SIG-M5 treated with dmso at 0.1 percent for 504 hours (cell line): Measurements from ENCODE around the gene TSPYL6.
A peak's percentile ranks its signal among the peaks of the same experiment; 100 is the strongest.

Source experiments
- DNase-seq: peaks from one replicate; lab custom pipeline; 2025; ENCODE audit not compliant: unreplicated experiment; lab: John Stamatoyannopoulos, UW

Gene TSPYL6

DNA sequence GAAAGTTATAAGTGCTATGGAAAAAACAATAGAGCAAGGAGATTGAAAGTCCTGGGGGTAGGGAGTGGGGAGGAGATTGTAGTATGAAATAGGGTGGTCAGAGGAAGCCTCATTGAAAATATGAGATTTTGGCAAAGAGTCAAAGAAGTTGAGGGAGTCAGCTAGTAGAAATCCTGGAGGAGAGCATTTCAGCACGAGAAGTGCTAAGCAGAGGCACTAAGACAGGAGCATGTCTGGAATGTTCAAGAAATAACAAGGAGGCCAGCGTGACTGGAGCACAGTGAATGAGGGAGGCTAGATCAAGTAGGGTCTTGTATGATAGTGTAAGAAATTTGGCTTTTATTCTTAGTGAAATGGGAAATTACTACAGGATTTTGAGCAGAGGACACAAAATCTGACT is 2.1 kb upstream of the TSPYL6 start:
- no peak for DNase-seq

DNA sequence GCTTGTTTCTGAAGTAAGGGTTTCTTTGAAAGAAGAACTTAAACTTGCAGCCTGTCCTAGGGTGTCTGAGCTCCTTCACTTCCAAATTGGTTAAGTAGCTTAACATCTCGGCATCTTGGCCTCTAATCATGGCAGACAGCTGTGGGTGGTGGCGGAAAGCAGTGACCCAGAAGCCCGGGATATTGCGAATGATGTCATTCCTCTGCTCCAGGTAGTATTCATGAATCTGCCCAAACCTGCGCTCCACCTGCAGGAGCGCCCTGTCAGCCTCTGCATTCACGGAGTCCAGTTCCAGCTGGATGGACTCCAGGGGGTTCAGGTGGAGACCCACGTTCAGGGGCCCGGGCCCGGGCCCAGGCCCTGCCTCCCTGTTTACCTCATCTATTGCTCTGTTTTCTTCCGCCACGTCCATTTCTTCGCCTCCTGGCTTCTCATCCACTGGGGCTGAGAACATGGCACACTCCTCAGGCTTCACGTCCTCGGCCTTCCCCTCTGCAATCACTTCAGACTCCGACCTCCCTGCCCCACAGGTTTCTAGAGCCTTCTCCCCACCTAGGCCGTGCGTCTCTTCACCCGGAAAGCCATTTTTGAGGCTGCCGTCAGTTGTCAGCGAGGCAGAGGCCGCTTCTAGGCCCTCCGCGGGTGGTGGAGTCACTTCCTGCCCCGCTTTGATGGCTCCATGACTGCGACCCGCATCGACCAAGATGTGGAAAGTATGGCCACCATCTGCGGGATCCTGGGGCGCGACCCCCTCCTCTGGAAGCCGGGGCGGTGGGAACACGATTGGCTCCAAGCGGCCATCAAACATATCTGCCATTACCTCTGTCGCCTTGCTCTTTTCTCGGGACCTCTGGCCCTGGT is 569 bp downstream of the TSPYL6 start:
- DNase-seq = no peak

DNA sequence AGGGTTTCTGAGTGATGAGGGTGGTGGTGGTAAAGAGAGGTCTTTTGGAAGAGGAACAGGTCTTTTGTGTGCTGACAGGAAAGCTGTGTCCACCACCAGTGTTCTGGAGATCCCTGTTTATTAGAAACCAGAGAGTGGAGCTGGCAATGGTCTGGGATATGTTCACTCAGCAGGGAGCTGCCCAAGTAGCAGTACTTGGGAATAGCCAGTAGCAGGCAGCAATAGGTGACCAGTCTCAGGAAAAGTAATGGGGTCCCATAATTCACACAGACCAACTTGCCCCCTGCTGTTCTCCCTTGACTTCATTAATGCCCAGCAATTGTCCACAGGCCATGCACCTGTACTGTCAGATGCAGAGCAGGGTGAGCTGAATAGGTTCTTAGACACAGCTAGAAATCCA is 1.8 kb downstream of the TSPYL6 start:
- DNase-seq = no peak

DNA sequence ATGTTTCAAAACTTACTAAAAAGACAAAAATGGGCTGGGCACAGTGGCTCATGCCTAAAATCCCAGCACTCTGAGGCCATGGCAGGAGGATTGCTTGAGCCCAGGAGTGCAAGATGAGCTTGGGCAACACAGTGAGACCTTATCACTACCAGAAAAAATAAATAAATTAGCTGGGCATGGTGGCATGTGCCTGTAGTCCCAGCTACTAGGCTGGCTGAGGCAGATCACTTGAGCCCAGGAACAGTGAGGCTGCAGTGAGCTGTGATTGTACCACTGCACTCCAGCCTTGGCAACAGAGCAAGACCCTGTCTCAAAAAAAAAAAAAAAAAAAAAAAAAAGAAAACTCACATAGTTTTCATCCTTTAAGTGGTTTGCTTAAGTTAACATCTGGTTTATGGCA is 6.4 kb downstream of the TSPYL6 start:
- DNase-seq = no peak

DNA sequence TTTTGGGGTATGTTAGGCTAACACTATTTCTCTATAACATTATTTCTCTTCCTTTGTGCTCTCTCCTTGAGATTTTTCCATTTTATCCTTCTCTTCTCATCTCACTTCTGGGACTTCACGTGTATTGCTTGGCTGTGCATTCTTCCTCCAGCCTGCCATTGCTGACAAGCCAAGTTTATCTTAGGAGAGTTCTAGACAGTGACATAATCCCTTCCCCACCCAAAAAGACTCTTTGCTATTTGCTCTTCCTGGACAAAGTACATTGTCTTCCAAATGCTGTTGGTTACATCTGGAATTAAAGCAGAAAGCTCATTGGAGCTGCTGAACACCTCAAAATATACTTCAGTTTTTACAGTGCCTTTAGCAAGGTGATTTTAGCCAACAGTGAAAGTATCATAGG is 8.9 kb downstream of the TSPYL6 start:
- DNase-seq = no peak

DNA sequence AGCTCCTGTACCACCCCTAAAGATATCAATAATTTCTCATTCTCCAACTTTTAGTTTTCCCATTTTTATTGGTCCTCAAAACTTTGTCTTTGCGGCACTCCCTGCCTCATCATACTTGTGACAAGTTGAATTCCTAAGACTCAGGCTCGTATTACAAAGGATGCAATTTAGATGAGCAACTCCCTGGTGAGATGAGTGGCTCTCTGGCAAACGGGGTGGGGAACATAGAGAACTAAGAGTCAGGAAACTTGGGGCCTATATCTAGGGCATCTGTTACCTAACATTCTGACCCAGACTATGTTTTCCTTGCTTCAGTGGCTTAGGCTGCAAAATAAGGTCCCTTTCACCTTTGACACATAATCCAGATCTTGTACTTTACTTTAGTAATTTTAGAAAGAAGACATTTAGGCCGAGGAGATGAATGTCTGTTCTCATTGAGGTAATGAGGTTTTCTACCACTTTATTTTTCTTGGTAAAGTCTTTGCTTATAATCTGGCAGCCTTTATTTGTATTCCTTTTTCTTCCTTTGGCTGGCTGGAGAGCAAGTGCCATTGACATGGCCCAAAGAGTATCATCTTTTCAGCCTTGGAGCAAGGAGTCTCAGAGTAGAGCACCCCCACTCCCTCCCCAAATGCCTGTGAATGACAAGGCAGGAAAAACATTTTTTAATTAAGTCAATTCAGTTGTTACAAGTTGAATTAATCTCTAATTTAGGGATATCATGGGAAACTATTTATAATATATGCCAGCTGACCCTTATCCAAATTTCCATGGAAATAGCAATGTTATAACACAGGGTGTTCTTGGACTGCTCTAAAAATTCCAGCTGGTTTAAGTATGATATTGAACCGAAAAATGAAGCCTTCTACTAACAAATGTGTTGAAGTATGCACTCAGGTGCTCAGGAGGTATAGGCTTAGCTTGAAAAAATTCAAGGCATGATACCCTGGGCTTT is 15.2 kb downstream of the TSPYL6 start:
- no peak for DNase-seq

DNA sequence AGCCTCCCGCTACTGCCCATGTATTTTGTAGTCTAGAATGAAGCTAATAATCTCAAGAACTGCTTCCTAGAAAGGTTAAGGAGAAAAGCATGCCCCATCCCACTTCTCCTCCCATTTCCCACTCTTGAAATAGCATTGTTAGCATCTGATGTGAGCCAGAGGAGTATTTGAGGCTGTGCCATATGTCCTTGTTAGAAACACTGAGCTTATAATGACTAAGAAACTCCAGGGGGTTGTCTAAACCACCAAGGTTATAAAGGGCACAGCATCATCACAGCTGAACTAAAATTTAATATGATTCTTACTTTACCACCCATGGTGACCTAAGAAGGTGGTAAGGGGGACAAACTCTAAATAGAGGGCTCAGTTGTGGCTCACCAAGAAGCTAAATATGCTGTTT is 16.6 kb downstream of the TSPYL6 start:
- DNase-seq = no peak

DNA sequence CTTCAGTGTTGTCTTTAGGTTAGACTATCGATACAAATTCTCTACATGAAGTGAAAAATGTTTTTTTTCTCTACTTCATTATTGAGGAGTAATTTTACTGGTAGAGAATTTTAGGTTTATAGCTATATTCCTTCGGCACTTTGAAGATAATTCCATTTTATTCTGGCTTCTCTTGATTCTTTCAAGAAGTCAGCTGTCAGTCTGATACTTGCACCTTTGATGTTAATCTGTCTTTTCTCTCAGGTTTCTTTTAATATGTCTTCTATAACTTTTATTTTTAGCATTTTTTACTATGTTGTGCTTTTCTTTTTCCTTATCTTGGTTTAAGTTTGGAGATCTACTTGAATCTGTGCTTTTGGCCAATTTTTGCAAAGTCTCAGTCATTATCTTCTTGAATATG is 18.6 kb downstream of the TSPYL6 start:
- DNase-seq = no peak

DNA sequence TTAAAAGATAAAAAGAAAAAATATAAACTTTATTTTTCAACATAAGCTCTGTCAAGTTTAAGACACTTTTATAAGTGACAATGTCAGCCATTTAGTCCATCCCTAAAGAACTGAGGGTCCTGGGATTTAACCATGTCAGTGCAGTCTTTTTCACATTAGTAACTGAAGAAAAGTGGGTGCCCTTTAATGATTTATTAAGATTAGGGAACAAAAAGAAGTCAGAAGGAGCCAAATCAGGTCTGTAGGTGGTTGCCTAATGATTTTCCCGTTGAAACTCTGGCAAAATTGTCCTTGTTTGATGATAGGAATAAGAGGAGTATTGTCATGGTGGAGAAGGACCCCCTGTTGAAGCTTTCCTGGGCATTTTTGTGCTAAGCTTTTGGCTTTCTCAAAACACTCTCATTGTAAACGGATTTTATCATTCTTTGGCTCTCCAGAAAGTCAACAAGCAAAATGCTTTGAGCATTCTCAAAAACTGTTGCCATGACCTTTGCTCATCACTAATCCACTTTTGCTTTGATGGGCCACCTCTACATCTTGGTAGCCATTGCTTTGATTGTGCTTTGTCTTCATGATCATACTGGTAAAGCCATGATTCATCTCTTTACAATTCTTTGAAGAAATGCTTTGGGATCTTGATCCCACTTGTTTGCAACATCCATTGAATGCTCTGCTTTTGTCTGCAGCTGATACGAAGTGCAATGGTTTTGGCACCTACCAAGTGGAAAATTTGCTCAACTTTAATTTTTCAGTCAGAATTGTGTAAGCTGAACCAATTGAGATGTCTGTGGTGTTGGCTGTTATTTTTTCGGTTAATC is 22.0 kb downstream of the TSPYL6 start:
- DNase-seq = no peak

DNA sequence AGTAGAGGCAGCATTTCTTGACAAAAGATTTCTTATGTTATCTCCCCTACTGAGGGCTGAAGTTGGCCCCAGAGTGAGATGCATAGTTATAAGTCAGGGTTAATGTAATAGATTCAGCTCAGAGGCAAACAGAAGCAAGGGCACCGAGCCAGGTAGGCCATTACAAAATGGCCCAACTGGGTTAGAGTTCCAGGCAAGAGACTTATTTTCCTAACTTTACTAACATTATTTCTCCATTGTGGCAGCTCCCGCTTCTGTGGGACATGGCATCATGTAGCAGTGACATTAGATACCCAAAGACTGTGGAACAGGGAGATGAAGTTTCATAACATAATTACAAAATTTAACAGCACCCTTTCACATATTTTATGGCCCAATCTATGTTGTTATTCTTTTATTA is 27.1 kb downstream of the TSPYL6 start:
- DNase-seq = no peak

DNA sequence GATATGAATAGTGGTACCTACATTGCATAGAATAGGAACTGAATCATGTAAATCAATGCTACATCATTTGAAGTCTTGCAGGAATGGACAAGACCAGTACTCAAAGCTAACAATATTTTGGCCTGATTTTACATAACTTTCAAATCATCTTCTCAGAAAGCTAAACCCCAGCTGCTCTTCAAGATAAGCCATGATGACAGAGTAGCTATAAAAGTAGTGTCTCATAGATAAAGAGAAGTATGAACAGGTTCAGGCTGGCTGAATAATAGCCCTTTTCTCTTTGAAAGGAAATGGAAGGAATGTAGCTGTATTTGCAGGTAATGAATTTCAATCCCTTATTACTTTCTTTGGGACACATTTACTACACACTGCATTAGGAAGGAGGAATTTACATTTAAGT is 28.2 kb downstream of the TSPYL6 start:
- no peak for DNase-seq

DNA sequence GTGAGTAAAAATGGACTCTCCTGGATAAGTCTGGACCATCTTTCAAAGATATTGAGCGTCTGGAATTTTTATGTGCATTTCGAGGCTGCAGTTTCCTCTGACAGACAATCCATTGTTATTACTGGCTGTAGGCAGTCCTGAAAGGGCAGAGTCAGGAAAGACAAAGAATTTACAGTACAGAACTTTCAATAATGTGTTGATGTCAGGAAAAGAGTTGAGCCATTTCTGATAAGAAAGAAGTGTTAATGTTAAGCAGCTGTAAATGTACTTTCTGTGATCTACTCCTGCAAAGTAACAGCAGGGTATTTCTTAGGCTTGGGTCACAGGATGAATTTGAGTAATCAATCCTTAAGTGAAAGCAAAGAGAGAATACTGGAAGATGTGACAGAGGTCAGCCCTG is 29.8 kb downstream of the TSPYL6 start:
- no peak for DNase-seq

DNA sequence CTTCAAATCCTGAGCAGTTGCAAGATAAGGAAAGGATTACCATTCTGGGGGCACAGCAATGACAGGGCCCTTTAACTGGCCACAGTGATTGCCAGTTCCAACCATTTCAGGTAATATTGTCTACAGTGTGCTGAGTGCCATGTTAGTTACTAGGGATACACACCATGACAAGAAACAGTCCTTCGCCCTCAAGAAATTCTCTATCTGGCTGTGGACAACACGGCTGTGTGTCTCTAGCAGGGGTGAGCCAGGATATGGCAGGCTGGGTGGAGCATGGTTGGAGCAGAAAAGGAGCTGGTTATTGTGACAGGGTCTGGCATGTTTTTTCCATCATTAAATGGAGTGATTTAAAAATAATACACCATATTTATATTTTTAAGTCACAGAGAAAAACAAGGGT is 31.0 kb downstream of the TSPYL6 start:
- no peak for DNase-seq

DNA sequence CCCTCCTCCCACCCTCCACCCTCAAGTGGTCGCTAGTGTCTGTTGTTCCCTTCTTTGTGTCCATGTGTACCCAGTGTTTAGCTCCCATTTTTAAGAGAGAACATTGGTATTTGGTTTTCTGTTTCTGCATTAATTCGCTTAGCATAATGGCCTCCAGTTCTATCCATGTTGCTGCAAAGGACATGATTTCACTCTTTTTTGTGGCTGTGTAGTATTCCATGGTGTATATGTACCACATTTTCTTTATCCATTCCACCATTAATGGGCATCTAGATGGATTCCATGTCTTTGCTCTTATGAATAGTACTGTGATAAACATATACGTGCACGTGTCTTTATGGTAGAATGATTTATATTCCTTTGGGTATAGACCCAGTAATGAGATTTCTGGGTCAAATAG is 42.9 kb downstream of the TSPYL6 start:
- no peak for DNase-seq

DNA sequence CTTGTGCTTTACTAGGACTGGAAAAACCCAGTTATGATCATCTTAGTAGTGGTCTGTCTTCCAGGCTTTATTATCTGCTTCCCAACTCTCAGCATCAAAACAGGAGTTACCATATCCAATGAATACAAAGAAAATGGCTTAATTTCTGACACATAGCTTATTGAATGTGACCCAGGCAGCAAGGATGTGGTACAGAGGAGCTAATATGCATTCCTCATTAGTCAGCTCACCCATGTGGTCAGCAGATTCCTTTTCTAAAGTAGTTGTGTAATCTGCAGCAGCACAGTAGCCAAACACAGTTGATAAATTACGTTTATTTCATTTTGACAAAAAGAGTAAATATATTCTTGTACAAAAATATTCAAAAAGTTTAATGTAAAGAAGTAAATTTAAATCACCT is 43.6 kb downstream of the TSPYL6 start:
- no peak for DNase-seq

DNA sequence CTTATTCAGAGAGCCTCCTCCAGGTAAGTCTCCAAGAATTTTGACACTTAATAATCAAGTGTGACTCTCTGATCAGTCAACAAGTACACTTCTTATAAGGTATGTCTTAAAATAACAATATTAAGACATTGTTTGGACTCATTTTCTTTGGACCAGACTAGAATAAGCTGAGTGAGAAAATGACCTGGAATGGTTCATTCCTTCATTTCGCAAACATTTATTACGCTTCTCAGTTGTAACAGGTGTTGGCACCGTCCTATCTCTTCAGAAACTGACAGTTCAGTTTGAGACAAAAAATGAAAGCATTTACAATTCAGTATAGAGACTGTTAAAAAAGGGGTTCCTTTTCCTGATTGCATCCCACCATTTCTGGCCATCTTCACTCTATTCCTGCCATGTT is 46.6 kb downstream of the TSPYL6 start:
- no peak for DNase-seq

DNA sequence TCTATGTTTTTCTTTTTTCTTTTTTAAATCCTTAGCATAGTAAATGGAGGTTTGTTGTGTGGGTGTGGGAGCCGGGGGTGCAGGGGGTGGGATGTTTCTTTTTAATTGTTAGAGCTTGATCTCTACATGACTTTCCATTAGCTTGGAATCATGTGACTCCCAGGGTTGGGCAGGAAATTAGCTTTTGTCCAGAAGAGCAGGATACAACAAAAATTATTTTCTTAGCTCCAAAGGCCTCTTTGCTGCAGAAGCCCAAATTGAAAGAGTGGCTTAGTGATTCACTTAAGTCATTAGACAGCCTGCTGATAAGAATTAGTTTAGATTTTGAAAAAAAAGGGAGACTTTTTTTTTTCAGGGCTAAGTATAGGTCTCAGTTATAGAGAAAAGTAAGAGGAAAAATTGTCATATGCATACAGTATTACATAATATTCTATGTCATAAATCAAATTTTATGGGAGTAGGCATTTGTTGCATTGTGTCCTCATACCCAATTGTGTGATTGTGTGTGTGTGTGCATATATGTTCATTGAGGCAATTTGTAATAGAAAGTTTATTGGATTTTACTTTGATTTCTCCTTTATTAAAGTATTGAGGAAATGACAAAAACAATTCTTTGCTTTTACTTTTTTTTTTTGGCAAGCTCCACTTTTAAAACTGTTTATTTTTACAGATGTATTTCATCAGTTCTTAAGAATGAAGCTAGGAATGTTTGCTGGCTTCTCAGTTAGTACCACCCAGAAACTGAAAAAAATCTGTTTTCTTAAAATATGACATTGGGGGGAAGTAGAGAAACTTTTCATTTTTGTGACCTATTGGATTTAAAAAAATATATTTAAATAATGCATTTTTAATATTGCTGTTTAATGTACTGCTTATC is 47.4 kb downstream of the TSPYL6 start:
- no peak for DNase-seq

DNA sequence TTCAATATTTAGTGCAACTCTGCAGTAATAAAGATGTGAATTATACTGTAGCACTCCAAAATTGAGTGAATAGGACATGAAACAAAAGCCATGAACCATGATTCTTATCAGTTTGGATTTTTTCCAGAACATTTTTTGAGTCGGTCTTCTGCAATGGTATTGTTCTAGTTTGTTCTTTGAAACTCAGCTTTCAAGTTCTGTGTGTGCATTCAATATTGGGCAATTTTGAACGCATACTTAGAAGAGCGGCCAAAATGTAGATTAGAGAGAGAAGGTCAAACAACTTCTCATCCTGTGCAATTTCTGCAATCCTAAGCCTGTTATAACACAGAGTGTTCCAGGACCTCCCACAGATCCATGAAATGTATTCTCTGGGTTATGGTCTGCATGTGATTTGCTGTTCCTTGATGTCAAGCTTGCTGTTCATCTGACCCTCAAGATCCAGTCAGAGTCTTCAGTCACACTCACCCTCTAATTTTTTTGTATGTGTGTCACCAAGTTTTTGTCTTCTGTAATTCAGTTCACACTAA is 48.3 kb downstream of the TSPYL6 start:
- no peak for DNase-seq

DNA sequence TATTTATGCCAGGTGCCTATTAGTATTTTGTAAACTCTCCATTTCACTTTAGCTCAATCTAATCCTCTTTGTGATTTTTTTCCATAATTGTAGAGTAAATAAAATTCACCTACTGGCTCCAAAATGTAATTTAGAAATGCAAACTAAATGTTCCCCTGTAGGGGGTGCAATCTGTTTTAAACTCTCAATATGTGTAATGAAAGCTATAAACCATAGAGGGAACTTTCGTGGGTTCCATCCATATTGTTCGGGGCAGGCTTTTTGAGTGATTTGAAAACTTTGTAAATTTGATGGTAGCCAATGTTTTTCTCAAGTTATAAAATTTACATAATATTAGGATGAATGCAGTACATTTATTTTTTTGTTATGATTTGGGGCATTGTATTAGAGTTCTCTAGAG is 49.4 kb downstream of the TSPYL6 start:
- peak; percentile 8 for DNase-seq

DNA sequence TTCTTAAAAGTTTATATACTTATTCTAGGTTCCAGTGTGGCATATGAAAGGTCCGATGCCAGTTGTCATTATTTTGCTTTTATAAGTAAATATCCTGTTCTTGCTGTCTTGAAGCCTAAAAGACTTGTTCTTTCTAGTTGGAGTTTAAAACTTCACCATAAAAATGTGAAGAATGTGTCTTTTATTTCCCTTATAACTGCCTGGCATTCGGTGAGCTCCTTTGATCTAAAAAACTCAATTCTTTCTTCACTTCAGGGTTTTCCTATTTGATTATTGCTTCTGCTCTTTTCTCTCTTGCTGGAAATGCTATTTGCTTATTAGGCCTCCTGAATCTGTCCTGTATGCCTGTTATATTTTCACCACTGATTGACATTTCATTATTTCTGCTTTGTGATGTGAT is 51.6 kb downstream of the TSPYL6 start:
- no peak for DNase-seq
